ENCODE measurements around the gene IRF4.

Gene IRF4

DNA sequence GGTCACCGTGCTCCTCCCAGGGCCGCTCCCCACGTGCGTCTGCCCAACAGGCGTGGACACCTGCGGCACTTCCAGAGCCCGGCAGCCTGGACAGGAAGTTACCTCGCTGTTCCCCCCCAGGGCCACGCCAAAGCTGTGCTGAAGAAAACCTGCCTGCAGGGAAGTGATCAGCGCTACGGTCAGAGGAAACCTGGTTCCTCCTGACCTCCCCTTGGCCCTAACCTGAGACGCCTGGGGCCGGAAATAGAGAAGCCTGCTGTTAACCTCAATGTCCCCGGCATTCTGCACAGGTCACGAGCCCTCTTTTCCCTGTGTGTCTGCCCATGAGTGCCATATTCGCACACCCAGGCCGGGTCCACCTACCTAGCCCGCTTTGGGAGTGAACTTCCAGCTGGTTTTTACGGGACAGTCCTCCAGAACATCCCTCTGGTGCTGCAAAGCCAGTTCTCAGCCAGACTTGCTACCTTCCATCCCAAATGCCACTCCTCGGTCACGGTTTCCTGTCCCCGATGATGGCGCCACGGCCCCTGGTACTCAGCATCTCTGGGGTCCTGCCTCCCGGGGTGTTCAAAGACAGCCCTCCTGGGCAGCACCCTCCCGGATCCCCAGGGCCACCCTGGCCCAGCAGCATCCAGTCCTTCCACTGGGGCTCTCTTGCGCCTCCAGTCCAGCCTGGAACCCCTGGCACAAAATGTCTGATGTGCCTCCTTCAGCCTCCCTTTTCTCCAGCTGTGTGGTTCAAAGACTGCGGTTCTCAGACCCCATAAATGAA is 12.0 kb upstream of the IRF4 start:
- Histone ChIP-seq H3K9ac (ENCODE audit: low read depth, low read length) (no peak overlapping the region), H3K36me3 (ENCODE audit: insufficient read depth, low read depth, low read length) (no peaks in the 10 kb centered on the region), H3K27ac (ENCODE audit: low read length) (no peak overlapping the region), H3K4me3 (ENCODE audit: low read length) (no peak overlapping the region), H3K9me3 (ENCODE audit: insufficient read depth, low read depth, low read length) (no peaks in the 10 kb centered on the region), H3K27me3 (ENCODE audit: insufficient read depth, low read length) (peaks cover 6% of the 10 kb centered on the region; the same call in 1 of the 2 replicates), H3K4me1 (ENCODE audit: insufficient read depth, low read length) (peaks cover 2% of the 10 kb centered on the region; the same call in 1 of the 2 replicates)

GRCh38 chr6:380234-381218 is 11.0 kb upstream of the IRF4 start:
- no peaks in the 10 kb centered on the region for H3K4me1 ChIP-seq (ENCODE audit: insufficient read depth, low read length)

DNA sequence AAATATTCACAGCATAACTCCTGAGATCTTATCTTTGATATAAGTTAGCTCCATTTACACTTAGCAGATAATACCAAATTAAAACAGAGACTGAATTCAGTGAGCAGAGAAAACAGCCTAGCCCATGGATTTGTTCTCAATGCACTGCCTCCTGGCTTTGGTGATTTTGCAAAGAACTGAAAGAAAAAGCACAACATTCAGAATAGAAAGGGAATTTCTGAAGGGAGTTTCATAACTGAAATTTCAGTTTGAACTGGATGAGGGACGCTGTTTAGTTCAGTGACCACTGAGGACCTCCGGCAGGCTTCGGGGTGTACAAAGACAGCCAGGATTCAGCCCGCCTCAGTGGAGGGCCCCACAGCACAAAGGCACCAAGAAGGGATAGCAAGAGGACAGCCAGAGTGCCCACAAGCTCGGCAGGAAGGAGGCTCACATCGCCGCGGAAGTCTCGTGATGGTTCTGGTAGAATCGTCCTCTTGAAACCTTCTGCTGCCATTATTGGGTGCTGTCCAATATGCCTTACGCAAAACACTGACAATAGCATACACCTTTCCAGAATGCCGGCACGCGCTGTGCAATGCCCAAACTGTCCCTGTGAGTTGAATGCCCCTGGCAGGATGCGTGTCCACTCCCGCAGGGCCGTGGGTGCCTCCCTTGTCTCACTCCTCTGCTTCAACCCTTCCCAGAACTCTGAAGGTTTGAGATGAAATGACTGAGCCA is 9.7 kb upstream of the IRF4 start:
- Histone ChIP-seq H3K36me3 (ENCODE audit: insufficient read depth, low read depth, low read length) (no peaks in the 10 kb centered on the region), H3K9me3 (ENCODE audit: insufficient read depth, low read depth, low read length) (no peaks in the 10 kb centered on the region), H3K27ac (ENCODE audit: low read length) (no peak overlapping the region), H3K4me3 (ENCODE audit: low read length) (no peak overlapping the region), H3K27me3 (ENCODE audit: insufficient read depth, low read length) (peaks cover 20% of the 10 kb centered on the region; the same call in 1 of the 2 replicates), H3K4me1 (ENCODE audit: insufficient read depth, low read length) (no peaks in the 10 kb centered on the region), H3K9ac (ENCODE audit: low read depth, low read length) (no peak overlapping the region)

More at GRCh38 chr6:380234-381218, 11.0 kb upstream of the IRF4 start:
- H3K27ac ChIP-seq (ENCODE audit: low read length) = no peak overlapping the region
- H3K9me3 ChIP-seq (ENCODE audit: insufficient read depth, low read depth, low read length) = no peaks in the 10 kb centered on the region
- H3K4me3 ChIP-seq (ENCODE audit: low read length) = no peak overlapping the region
- no peak overlapping the region for H3K9ac ChIP-seq (ENCODE audit: low read depth, low read length)
- H3K27me3 ChIP-seq (ENCODE audit: insufficient read depth, low read length) = peaks cover 12% of the 10 kb centered on the region; the same call in 1 of the 2 replicates
- no peaks in the 10 kb centered on the region for H3K36me3 ChIP-seq (ENCODE audit: insufficient read depth, low read depth, low read length)

- no peaks in the 10 kb centered on the region for H3K9me3 ChIP-seq (ENCODE audit: insufficient read depth, low read depth, low read length)
- H3K36me3 ChIP-seq (ENCODE audit: insufficient read depth, low read depth, low read length) = no peaks in the 10 kb centered on the region
- H3K9ac ChIP-seq (ENCODE audit: low read depth, low read length) = no peak overlapping the region
- H3K27ac ChIP-seq (ENCODE audit: low read length) = no peak overlapping the region
- H3K4me1 ChIP-seq (ENCODE audit: insufficient read depth, low read length) = no peaks in the 10 kb centered on the region
- H3K27me3 ChIP-seq (ENCODE audit: insufficient read depth, low read length) = peaks cover 28% of the 10 kb centered on the region
- no peak overlapping the region for H3K4me3 ChIP-seq (ENCODE audit: low read length)
Measured at GRCh38 chr6:382883-383810, 8.4 kb upstream of the IRF4 start.

DNA sequence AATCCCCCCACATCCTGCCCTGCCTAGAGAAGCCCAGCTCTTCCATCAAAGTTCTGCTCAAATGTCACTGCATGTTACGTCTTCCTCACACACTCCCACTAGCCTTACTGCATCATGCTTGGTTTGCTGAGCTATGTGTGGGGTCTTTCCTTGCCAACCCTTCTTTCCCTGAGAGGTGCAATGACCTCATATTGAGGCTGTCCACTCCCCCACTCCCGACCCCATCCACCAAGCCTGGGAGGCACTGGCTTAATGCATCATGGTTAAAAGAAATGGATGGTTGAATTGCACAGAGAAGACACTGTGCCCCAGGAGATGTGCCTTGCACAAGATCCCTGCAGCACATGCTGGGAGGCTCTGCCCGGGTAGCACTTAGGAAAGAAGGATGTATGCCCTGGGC is 7.7 kb upstream of the IRF4 start:
- Histone ChIP-seq H3K4me3 (ENCODE audit: low read length) (no peak overlapping the region), H3K9me3 (ENCODE audit: insufficient read depth, low read depth, low read length) (no peaks in the 10 kb centered on the region), H3K9ac (ENCODE audit: low read depth, low read length) (no peak overlapping the region), H3K27ac (ENCODE audit: low read length) (no peak overlapping the region), H3K36me3 (ENCODE audit: insufficient read depth, low read depth, low read length) (no peaks in the 10 kb centered on the region), H3K4me1 (ENCODE audit: insufficient read depth, low read length) (no peaks in the 10 kb centered on the region), H3K27me3 (ENCODE audit: insufficient read depth, low read length) (peaks cover 35% of the 10 kb centered on the region)

DNA sequence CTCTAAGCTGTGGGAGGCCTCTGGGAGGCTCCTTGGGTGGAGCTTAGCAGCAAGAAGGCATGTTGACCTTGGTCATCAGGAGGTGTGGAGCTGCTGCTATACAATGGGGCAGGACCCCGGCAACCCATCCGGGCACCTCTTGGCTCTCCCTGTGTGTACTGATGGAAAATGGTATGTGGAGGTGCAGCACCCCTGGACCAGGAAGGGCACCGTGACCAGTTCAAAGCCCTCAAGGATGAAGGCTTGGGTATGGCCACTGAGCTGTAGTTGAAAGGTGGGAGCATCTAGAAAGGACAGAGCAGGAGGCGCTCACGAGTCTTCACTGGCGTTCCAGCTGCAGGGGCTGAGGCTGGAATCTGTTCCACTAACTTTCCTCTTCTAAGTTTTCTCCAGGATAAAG is 6.7 kb upstream of the IRF4 start:
- Histone ChIP-seq H3K27me3 (ENCODE audit: insufficient read depth, low read length) (peaks cover 45% of the 10 kb centered on the region), H3K36me3 (ENCODE audit: insufficient read depth, low read depth, low read length) (no peaks in the 10 kb centered on the region), H3K9ac (ENCODE audit: low read depth, low read length) (no peak overlapping the region), H3K4me1 (ENCODE audit: insufficient read depth, low read length) (no peaks in the 10 kb centered on the region), H3K27ac (ENCODE audit: low read length) (no peak overlapping the region), H3K9me3 (ENCODE audit: insufficient read depth, low read depth, low read length) (no peaks in the 10 kb centered on the region), H3K4me3 (ENCODE audit: low read length) (no peak overlapping the region)

DNA sequence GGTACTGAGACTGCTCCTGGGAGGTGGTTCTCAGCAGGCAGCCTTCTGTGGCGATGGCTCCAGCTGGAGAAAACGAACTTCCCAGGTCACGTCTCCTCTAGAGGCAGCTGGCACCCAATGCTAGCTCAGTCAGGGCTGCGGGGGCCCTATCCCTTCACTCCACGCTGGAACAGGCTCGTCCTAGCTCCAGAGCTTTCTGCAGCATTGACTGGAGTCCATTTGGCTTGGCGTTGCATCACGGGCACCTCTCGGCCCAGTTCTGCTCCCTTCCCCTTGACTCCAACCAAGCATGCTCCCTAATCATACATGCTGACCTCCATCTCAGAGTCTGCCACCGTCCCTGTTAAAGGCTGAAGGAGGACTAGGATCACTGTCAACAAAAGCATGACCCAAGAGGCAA is 5.9 kb upstream of the IRF4 start:
- H3K27me3 ChIP-seq (ENCODE audit: insufficient read depth, low read length) = peaks cover 49% of the 10 kb centered on the region
- no peak overlapping the region for H3K27ac ChIP-seq (ENCODE audit: low read length)
- H3K4me3 ChIP-seq (ENCODE audit: low read length) = no peak overlapping the region
- H3K4me1 ChIP-seq (ENCODE audit: insufficient read depth, low read length) = no peaks in the 10 kb centered on the region
- H3K36me3 ChIP-seq (ENCODE audit: insufficient read depth, low read depth, low read length) = no peaks in the 10 kb centered on the region
- H3K9me3 ChIP-seq (ENCODE audit: insufficient read depth, low read depth, low read length) = no peaks in the 10 kb centered on the region
- no peak overlapping the region for H3K9ac ChIP-seq (ENCODE audit: low read depth, low read length)

- Histone ChIP-seq H3K4me1 (ENCODE audit: insufficient read depth, low read length) (no peaks in the 10 kb centered on the region), H3K27ac (ENCODE audit: low read length) (no peak overlapping the region), H3K9me3 (ENCODE audit: insufficient read depth, low read depth, low read length) (no peaks in the 10 kb centered on the region), H3K9ac (ENCODE audit: low read depth, low read length) (no peak overlapping the region), H3K27me3 (ENCODE audit: insufficient read depth, low read length) (peaks cover 58% of the 10 kb centered on the region), H3K36me3 (ENCODE audit: insufficient read depth, low read depth, low read length) (no peaks in the 10 kb centered on the region), H3K4me3 (ENCODE audit: low read length) (no peak overlapping the region)
Measured at GRCh38 chr6:386688-387266, 4.8 kb upstream of the IRF4 start.

DNA sequence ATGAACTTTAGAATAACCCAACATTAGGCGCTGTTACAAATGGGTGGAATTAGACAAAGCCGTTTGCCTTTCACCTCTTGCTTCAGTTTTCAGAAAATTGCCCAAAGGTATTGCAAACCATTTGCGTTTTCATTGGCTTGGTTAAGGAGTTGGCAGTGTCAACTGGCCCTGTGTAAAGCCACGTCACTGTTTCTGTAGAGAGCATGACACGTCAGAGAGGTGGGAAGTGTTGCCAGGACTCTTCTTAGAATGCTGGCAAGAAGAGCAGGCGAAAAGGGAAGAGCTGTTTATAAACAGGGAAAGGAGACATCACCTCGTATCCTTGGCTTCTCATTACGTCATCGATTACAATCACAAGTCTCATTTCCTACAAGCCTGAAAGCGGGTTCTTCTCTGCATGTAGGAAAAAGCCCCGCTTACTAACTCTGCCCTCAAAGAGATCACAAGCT is 4.2 kb upstream of the IRF4 start:
- Histone ChIP-seq H3K4me1 (ENCODE audit: insufficient read depth, low read length) (no peaks in the 10 kb centered on the region), H3K36me3 (ENCODE audit: insufficient read depth, low read depth, low read length) (no peaks in the 10 kb centered on the region), H3K27me3 (ENCODE audit: insufficient read depth, low read length) (peaks cover 64% of the 10 kb centered on the region)

GRCh38 chr6:388202-388903 is 3.2 kb upstream of the IRF4 start:
- no peaks in the 10 kb centered on the region for H3K9me3 ChIP-seq (ENCODE audit: insufficient read depth, low read depth, low read length)
- H3K9ac ChIP-seq (ENCODE audit: low read depth, low read length) = no peak overlapping the region
- H3K4me3 ChIP-seq (ENCODE audit: low read length) = no peak overlapping the region
- H3K36me3 ChIP-seq (ENCODE audit: insufficient read depth, low read depth, low read length) = no peaks in the 10 kb centered on the region
- no peaks in the 10 kb centered on the region for H3K4me1 ChIP-seq (ENCODE audit: insufficient read depth, low read length)
- H3K27ac ChIP-seq (ENCODE audit: low read length) = no peak overlapping the region
- peaks cover 74% of the 10 kb centered on the region for H3K27me3 ChIP-seq (ENCODE audit: insufficient read depth, low read length)

More for the DNA sequence above, 4.2 kb upstream of the IRF4 start:
- H3K9ac ChIP-seq (ENCODE audit: low read depth, low read length) = no peak overlapping the region
- no peak overlapping the region for H3K27ac ChIP-seq (ENCODE audit: low read length)
- no peaks in the 10 kb centered on the region for H3K9me3 ChIP-seq (ENCODE audit: insufficient read depth, low read depth, low read length)
- H3K4me3 ChIP-seq (ENCODE audit: low read length) = no peak overlapping the region

All from iPS-20b (cell line).